Measurements from ENCODE around the gene PHF21A. TPM values are rescaled to one million over a fixed set of nuclear protein-coding genes. Genes with fewer than 3 reads are reported as not detected.
"Not testable (repeated sequence)": the region's sequence is repeated elsewhere in the genome, so short reads cannot be mapped to it uniquely, and the experiment has no call there.

The PHF21A gene
- total RNA-seq, 8 experiments from 2014 or later = 10.5 to 40.2 (median 28.6) TPM

GRCh38 chr11:46038529-46038928 is 82.7 kb downstream of the PHF21A start:
- Histone ChIP-seq H3K4me3 (no peak overlapping the region), H3K4me1 (replicated peaks in 1 of 2) (peaks cover 2 to 6% of the 10 kb centered on the region in 2 donors), H3K27ac (no peak overlapping the region)
- no peak for ATAC-seq (replicated peaks in 6 of 8)
- 70 to 100% (median 93%) methylated on average over 1 to 3 of the region's 3 CpGs; no CpG with 5 or more reads in 3 of the 10 experiments for WGBS, 10 experiments
- in situ Hi-C loops (cut with MboI; ENCODE audit: low pct_unique_long_range_greater_than_20kb in 2 of 9, low sequenced_read_pairs in 9 of 9, unreplicated experiment in 9 of 9) = no loop called here

DNA sequence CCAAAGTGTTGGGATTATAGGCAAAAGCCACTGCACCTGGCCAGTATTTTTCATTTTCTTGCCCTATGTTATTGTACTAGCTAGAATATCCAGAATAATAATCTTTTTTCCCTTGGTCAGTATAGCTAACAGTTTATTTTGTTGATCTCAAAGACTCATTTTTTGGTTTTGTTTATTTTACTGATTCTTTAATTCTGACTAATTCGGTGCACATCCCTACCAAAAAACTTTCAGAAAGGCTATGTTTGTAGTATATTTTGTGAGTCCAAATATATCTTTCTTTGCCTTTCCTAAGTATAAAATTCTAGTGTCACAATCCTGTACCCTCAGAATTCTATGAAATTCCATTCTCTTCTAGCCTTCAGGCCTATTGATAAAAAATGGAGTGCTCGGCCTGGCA is 84.3 kb downstream of the PHF21A start:
- WGBS, 10 experiments = 78 to 100% (median 95%) methylated on average over 1 to 2 of the region's 2 CpGs; no CpG with 5 or more reads in 1 of the 10 experiments
- Histone ChIP-seq H3K4me1 (replicated peaks in 1 of 2) (peaks cover 2 to 6% of the 10 kb centered on the region in 2 donors), H3K4me3 (no peak overlapping the region), H3K27ac (no peak overlapping the region)
- in situ Hi-C loops (cut with MboI; ENCODE audit: low pct_unique_long_range_greater_than_20kb in 2 of 9, low sequenced_read_pairs in 9 of 9, unreplicated experiment in 9 of 9) = no loop called here
- ATAC-seq (replicated peaks in 6 of 8) = no peak

DNA sequence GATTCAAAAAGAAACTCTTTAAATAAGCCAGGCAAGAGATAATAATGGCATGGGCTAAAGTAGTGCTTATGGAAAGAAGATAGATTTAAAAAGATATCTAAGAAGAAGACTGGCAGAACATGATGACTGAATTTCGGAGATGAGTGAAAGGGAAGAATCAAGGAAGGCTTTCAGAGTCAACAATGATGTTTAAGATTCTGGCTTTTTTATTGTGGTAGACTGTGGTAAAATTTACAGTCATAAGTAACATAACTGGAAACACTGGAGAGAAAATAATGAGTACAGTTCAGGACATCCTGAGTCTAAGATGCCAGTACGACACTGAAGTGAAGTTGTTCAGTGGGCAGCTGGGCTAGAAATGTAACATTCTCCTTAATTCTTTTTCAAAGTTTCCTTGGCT is 85.2 kb downstream of the PHF21A start:
- H3K27ac ChIP-seq = no peak overlapping the region
- no peak for ATAC-seq (replicated peaks in 6 of 8)
- peaks cover 6 to 10% of the 10 kb centered on the region in 2 donors for H3K4me1 ChIP-seq (replicated peaks in 1 of 2)
- no peak overlapping the region for H3K4me3 ChIP-seq
- in situ Hi-C loops (cut with MboI; ENCODE audit: low pct_unique_long_range_greater_than_20kb in 2 of 9, low sequenced_read_pairs in 9 of 9, unreplicated experiment in 9 of 9) = no loop called here
- 82 to 100% (median 96%) methylated on average over 1 to 2 of the region's 2 CpGs; no CpG with 5 or more reads in 1 of the 10 experiments for WGBS, 10 experiments

- Histone ChIP-seq H3K4me3 (no peak overlapping the region), H3K27ac (no peak overlapping the region), H3K4me1 (replicated peaks in 1 of 2) (peaks cover 0 to 8% of the 10 kb centered on the region in 2 donors)
- in situ Hi-C loops (cut with MboI; ENCODE audit: low pct_unique_long_range_greater_than_20kb in 2 of 9, low sequenced_read_pairs in 9 of 9, unreplicated experiment in 9 of 9) = no loop called here
- no peak for ATAC-seq (replicated peaks in 6 of 8)
These were observed 87.2 kb downstream of the PHF21A start for GRCh38 chr11:46034041-46034440.

DNA sequence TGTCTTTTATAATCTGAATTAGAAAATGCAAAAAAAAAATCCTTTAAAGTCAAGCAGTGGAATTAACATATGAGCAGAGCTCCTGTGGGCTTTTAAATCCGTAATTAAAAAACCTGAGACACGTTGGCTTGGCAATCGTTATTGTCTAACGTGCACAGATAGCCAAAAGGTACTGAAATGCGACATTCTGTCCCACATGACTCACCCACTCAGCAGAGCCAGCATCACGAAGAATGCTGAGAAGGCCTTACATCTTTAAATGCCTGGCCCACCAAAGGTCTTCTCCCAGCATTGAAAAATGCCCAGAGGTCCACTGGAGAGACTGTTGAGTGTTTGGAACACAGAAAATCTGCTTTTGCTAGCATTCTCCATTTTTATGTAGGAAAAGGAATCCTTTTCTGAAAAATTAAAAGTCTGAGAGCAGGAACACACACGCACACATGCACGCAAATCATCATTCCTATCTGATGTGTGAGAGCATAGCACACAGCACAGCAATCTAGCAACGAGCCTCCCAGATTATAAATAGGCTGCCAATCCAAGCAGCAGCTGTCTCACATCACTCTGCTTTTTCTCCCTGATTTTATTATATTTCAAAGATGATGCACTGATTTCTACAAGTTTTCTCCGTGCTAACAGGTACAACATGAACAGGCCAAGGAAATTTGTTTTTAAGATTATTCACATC is 94.5 kb downstream of the PHF21A start:
- 6 to 89% (median 56%) methylated on average over 4 to 10 of the region's 10 CpGs for WGBS, 10 experiments
- in situ Hi-C loops (cut with MboI; ENCODE audit: low pct_unique_long_range_greater_than_20kb in 2 of 9, low sequenced_read_pairs in 9 of 9, unreplicated experiment in 9 of 9) = no loop called here
- H3K4me1 ChIP-seq (replicated peaks in 1 of 2) = peaks cover 7 to 11% of the 10 kb centered on the region in 2 donors
- H3K27ac ChIP-seq = peak overlapping the region in 1 of 2 donors; percentile 37
- peak in 7 of 8 experiments; percentile 54 to 90 (median 65) for ATAC-seq (replicated peaks in 6 of 8)
- H3K4me3 ChIP-seq = no peak overlapping the region

GRCh38 chr11:46020084-46020599 is 101.1 kb downstream of the PHF21A start:
- peak in 5 of 8 experiments; percentile 36 to 57 (median 39) for ATAC-seq (replicated peaks in 6 of 8)
- in situ Hi-C loops (cut with MboI; ENCODE audit: low pct_unique_long_range_greater_than_20kb in 2 of 9, low sequenced_read_pairs in 9 of 9, unreplicated experiment in 9 of 9) = no loop called here
- Histone ChIP-seq H3K27ac (no peak overlapping the region), H3K4me3 (no peak overlapping the region), H3K4me1 (replicated peaks in 1 of 2) (peaks cover 3 to 4% of the 10 kb centered on the region in 2 donors)
- WGBS, 10 experiments = 86 to 100% (median 92%) methylated on average over 1 to 8 of the region's 8 CpGs; no CpG with 5 or more reads in 2 of the 10 experiments

- Histone ChIP-seq H3K4me3 (no peak overlapping the region), H3K4me1 (replicated peaks in 1 of 2) (peaks cover 3 to 4% of the 10 kb centered on the region in 2 donors), H3K27ac (no peak overlapping the region)
- in situ Hi-C loops (cut with MboI; ENCODE audit: low pct_unique_long_range_greater_than_20kb in 2 of 9, low sequenced_read_pairs in 9 of 9, unreplicated experiment in 9 of 9) = no loop called here
- 29 to 100% (median 93%) methylated on average over 1 to 2 of the region's 2 CpGs for WGBS, 10 experiments
- ATAC-seq (replicated peaks in 6 of 8) = peak in 5 of 8 experiments; percentile 33 to 84 (median 77)
These were observed 102.6 kb downstream of the PHF21A start for GRCh38 chr11:46018651-46019050.

- Histone ChIP-seq H3K27ac (no peak overlapping the region), H3K4me3 (no peak overlapping the region), H3K4me1 (replicated peaks in 1 of 2) (peaks cover 5 to 8% of the 10 kb centered on the region in 2 donors)
- WGBS, 10 experiments = 60 to 100% (median 79%) methylated on average over 1 of the region's 1 CpG; no CpG with 5 or more reads in 2 of the 10 experiments
- no peak for ATAC-seq (replicated peaks in 6 of 8)
- in situ Hi-C loops (cut with MboI; ENCODE audit: low pct_unique_long_range_greater_than_20kb in 2 of 9, low sequenced_read_pairs in 9 of 9, unreplicated experiment in 9 of 9) = no loop called here
These were observed 103.9 kb downstream of the PHF21A start for GRCh38 chr11:46017341-46017740.

- in situ Hi-C loops (cut with MboI; ENCODE audit: low pct_unique_long_range_greater_than_20kb in 2 of 9, low sequenced_read_pairs in 9 of 9, unreplicated experiment in 9 of 9) = no loop called here
- no peak overlapping the region for H3K4me3 ChIP-seq
- WGBS, 10 experiments = 80 to 100% (median 100%) methylated on average over 1 of the region's 1 CpG; no CpG with 5 or more reads in 4 of the 10 experiments
- H3K4me1 ChIP-seq (replicated peaks in 1 of 2) = peaks cover 7 to 9% of the 10 kb centered on the region in 2 donors
- H3K27ac ChIP-seq = no peak overlapping the region
- no peak for ATAC-seq (replicated peaks in 6 of 8)
These were observed 105.3 kb downstream of the PHF21A start for GRCh38 chr11:46015941-46016340.

GRCh38 chr11:46014168-46014567 is 107.1 kb downstream of the PHF21A start:
- ATAC-seq (replicated peaks in 6 of 8); in situ Hi-C loops (cut with MboI; ENCODE audit: low pct_unique_long_range_greater_than_20kb in 2 of 9, low sequenced_read_pairs in 9 of 9, unreplicated experiment in 9 of 9); H3K27ac ChIP-seq; H3K4me3 ChIP-seq: not testable (repeated sequence)
- H3K4me1 ChIP-seq (replicated peaks in 1 of 2) = peaks cover 10 to 12% of the 10 kb centered on the region in 2 donors

DNA sequence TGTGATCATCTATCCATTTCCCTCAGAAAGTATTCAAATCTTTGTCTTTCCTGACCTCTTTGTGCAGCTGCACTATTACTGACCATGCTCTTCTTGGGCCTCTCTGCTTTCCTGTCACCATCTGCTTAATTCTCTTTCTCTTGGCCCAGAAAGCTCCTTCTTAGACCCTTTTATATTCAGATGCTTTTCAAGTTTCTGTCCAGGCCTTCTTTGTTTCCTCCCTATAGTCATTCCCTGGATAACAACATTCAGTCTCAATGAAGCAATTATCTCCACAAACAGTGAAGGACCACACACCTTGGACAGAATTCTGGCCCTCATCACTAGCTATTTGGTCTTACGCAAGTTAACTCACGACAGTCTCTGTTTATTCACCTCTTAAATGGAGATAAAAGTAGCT is 109.1 kb downstream of the PHF21A start:
- WGBS, 10 experiments = 17 to 94% (median 48%) methylated on average over 1 to 2 of the region's 2 CpGs; no CpG with 5 or more reads in 4 of the 10 experiments
- Histone ChIP-seq H3K4me3 (no peak overlapping the region), H3K27ac (no peak overlapping the region), H3K4me1 (replicated peaks in 1 of 2) (peaks cover 7 to 10% of the 10 kb centered on the region in 2 donors)
- peak in 2 of 8 experiments; percentile 44 to 52 for ATAC-seq (replicated peaks in 6 of 8)
- in situ Hi-C loops (cut with MboI; ENCODE audit: low pct_unique_long_range_greater_than_20kb in 2 of 9, low sequenced_read_pairs in 9 of 9, unreplicated experiment in 9 of 9) = no loop called here

DNA sequence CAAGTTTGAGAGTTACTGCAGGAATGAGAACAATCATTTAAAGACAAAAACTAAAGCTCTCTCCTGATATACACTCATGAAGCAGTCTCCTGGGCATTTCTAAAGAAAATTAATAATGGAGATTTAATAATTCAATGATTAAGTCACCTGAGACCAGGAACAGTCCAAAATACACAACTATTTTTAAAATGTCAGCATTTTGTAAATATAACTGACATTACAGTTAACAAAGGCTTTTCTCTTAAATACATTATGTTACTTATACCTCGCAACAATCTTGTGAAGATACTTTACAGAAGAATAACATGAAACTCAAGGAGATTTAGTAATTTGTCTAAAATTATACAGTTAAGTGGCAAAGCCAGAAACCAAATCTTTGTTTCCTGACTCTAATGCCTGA is 111.2 kb downstream of the PHF21A start:
- H3K27ac ChIP-seq = no peak overlapping the region
- no peak for ATAC-seq (replicated peaks in 6 of 8)
- 83 to 100% (median 100%) methylated on average over 1 of the region's 1 CpG for whole genome bisulfite sequencing, 10 experiments
- H3K4me1 ChIP-seq (replicated peaks in 1 of 2) = peaks cover 13% of the 10 kb centered on the region in 2 donors
- no peak overlapping the region for H3K4me3 ChIP-seq
- in situ Hi-C loops (cut with MboI; ENCODE audit: low pct_unique_long_range_greater_than_20kb in 2 of 9, low sequenced_read_pairs in 9 of 9, unreplicated experiment in 9 of 9) = no loop called here

DNA sequence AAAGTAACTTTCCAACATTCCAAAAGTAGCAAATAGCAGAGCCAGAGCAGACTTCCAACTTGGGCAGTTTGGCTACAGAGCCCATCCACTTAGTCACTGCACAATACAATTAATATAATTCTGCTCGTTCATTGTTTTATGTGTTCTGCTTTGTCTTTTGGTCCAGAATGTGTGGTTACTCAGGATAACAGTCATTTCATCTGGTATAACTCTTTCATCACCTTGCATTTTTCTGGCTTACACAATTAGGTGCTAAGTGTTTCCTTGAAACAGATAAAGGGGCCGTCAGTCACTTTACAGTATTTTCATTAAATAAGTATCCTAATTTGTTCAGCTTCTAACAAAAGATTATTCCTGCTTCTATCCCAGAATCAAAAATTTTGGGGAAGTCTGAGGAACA is 111.6 kb downstream of the PHF21A start:
- H3K4me3 ChIP-seq = no peak overlapping the region
- H3K27ac ChIP-seq = no peak overlapping the region
- ATAC-seq (replicated peaks in 6 of 8) = no peak

More for the DNA sequence above, 111.6 kb downstream of the PHF21A start:
- in situ Hi-C loops (cut with MboI; ENCODE audit: low pct_unique_long_range_greater_than_20kb in 2 of 9, low sequenced_read_pairs in 9 of 9, unreplicated experiment in 9 of 9) = no loop called here
- peaks cover 13% of the 10 kb centered on the region in 2 donors for H3K4me1 ChIP-seq (replicated peaks in 1 of 2)
- 25 to 93% (median 85%) methylated on average over 1 to 2 of the region's 2 CpGs; no CpG with 5 or more reads in 2 of the 10 experiments for WGBS, 10 experiments

Measured in motor neuron (in vitro differentiated cells).